ENCODE measurements around the gene POLA1.

Gene POLA1

DNA sequence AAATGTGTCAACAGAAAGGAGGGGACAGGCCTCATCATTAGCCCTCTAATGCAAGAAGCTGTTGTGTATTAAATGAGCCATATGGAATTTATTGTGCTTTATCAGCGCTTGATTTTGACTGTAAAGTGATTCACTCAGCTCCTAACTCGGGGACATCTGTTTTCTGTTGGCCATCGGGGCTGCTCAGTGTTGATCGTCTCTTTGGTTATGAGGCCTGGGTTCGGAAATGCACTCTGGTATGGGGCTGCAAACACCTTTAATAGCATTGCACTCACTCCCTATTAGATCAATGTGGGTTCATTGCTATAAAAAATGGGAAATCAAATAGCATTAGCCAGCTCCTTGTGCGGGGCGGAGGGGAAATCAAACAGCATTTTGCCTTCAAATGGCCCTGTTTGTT is 315.7 kb downstream of the POLA1 start:
- no peak for DNase-seq (ENCODE audit: low spot score)

DNA sequence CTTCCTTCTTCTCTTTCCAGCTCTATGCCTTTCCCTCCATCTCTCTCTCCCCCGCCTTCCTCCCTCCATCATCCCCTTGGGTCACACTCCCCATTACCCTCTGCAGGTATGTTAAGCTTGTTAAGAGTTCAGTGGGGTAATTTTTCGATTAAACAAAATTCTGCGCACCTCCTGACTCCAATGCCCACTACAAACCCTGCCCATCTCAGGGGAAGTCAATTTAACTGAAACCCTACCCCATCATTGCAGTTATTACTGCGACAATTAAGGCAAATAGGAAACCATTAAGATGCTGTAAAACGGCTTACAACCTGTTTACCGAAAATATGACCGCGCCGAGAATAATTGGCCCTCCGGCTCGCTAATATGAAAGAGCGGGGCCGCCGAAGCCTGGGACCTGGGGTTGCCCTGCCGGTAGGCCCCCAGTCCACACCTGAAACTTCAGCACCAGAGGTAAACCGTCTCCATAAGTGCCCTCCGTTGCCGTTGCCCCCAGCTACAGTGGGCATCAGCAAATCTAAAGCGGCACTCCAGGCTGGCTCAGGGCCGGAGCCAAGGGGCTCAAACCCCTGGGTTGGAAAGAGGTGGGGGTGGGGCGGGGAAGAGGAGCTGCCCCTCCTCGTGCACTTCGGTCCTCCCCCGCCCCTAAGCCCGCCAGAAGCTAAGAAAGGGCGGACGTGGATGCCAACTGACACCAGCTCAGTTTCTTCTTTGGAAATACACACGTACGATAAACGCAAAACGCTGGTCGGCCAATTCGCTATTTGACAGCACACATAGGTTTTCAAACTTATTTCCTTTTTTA is 317.3 kb downstream of the POLA1 start:
- DNase-seq (ENCODE audit: low spot score) = no peak

DNA sequence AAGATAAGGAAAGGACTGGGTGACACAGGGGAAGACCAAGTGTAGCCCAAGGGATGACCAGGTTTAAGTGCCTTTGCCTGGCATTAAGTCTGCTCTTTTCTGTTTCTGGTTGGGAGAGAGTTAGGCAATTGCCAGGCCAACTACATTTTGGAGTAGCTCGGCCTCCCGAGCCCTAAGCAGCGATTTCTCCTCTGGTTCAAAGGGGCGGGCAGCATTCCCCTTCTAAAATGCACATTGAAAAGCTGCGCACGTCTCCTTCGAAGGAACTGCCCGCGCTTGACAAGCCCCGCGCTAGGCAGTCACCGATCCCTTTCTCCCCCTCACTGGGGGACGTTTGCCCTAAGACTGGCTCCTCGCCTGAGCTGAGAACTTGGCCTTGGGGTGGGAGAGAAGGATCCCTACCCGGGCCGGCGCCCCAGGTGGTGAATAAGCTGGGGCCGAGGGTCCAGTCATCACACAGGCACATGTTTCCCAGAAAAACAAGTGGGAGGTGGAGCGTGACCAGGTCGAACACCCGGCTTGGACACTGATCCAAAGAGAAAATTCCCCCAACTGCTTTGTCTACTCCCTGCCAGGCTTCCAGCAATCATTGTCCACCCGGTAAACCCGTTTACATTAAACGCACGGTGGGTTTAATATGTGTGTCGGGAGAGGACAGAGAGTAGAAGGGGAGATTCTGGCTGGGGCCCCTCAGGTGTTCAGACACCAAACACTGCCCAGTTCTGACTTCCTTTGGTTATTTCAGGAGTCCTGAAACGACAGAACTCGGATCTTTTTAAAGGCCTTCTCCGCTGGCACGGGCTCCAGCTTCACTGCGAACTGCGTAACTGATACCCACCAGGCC is 318.1 kb downstream of the POLA1 start:
- DNase-seq (ENCODE audit: low spot score) = no peak

DNA sequence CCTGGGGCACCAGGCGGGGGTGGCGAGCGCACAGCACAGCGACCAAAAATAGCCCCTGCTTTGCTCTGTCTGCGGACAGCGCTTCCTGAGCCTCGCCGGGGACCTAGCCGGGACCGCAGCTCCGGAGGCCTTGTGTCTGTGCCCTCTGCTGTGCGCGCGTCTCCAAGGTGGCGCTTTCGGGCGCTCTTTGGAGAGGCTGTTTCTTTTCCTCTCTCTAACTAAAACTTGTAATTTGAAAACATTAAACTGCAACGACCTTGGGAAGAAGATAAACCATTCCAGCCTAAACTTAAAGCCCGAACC is 318.7 kb downstream of the POLA1 start:
- no peak for DNase-seq (ENCODE audit: low spot score)

DNA sequence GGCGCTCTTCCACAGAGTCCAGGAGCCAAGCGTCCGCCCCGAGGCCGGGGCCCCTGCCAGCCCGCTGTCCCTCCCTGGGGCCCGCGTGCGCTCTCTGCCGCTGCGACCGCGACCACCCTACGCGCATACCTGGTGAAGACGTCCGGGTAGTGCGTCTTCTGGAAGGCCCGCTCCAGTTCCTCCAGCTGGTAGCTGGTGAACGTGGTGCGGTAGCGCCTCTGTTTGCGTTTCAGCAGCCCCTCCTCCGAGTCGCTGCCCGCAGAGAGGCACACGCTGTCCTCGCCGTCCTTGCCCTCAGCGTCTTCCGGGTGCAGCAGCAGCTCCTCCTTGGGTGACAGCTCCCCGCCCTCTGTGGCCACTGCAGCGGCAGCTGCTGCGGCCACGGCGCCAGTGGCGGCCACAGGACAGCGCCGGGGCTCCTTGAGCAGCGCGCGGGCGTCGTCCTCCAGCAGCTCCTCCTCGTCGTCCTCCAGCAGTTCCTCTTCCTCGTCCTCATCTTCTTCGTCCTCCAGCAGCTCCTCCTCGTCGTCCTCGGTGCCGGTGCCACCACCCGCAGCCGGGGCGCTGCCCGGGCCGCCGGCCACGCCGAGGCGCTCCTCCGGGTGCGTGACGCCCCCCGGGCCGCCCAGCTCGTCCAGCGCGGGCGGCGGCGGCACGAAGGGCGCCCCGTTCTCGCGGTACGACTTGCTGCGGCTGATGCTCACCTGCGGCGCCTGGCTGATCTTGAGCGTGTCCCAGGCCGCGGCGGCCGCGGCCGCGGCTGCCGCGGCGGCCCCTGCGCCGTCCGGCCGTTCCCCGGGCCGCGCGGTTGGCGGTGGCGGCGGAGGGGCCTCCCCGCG is 319.3 kb downstream of the POLA1 start:
- no peak for DNase-seq (ENCODE audit: low spot score)

DNA sequence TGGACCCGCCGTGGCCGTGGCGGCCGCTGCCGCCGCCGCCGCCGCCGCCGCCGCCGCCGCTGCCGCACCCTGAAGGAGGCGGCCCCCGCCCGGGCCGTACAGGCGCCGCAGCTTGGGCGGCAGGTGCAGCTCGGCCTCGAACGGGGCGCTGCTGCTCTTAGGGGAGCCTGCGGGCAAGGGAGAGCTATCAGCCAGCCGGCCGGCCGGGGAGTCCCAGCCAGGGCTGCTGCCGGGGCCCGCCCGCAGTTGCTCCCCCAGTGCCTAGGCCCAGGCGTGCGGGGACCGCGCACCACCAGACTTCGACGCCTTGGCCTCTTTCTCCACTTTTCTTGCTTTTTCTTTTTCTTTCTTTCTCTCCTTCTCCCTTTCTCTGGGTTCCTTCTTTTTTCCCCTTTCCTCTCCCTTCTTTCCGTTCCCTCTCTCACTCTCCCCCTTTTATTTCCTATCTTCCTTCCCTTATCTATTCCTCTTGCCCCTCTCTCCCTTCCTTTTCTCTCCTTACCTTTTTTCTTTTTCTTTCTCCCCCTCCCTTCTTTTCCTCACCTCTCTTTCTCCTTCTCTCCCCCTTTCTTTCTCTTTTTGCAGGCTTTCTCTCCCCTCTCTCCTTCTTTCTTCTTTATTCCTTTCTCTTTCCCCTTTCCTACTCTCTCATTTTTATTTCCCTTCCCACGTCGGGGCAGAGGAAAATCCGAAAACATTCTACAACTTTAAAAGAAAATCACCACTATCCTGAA is 320.1 kb downstream of the POLA1 start:
- no peak for DNase-seq (ENCODE audit: low spot score)

DNA sequence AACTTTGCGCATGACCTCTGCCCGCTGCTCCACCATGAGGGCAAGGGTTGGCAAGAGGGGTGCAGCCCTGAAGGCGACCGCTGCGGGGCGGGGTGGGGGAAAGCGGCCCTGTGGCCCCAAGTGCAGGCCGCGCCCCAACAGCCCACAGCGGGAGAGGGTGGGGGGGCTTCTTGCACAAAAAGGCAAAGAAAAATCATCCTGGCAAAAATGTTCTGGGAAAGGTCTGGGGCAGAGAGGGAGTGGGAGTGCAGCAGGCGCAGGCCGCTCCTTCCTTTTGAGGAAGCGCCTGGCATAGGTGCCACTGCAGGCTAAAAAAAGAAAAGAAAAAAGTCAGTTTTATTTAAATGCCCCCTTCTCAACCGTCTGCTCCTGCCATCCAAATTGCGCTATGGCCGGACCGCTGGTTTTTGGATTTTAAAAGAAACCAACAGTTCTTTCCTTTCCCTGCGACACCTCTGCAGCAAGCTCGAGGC is 320.7 kb downstream of the POLA1 start:
- DNase-seq (ENCODE audit: low spot score) = no peak

DNA sequence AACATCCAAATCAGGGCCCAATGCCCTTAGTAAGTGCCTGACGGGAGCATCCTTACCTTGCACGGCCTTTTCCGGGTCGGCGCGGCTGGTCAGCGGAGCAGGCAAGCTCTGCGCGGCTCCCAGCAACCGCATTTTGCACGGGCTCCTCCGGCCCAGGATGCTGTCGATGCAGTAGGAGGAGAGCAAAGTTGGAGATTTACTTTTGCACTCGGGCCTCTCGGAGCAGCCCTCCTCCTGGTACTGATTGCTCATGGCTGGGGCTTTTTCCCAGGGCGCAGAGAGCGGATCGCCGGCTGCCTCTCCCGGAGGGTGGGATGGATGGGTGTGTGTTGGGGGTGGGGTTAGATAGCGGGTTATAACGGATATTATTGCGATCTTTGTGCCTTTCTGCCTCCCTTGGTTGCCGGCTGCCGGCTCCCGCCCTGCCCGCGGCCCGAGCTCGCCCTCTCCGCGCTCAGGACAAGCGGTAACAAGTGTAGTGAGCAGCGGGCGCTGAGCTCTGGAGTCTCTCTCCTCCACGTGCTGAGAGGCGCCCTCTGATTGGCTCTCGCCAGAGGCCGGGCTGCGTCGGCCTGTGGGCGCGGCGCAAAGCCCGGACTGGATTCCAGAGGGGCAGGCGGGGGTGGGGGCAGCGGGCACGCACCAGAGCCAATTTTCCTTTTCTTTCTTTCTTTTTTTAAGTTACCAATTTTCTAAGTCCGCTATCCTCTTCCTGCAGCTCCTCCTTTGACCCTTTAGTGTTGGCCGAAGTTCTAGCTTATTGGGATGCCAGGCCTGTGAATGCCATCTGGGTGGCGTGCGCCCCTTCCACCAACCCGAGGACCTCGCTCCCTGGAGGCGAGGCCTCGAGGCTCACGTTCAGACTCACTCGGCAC is 322.0 kb downstream of the POLA1 start, which contains the start of gene ARX:
TSS of gene ARX (minus strand) at position 480 of the 875 bp plus-strand sequence. CDS start at position 252, 228 bp downstream.
- peak; percentile 65 for DNase-seq (ENCODE audit: low spot score)

DNA sequence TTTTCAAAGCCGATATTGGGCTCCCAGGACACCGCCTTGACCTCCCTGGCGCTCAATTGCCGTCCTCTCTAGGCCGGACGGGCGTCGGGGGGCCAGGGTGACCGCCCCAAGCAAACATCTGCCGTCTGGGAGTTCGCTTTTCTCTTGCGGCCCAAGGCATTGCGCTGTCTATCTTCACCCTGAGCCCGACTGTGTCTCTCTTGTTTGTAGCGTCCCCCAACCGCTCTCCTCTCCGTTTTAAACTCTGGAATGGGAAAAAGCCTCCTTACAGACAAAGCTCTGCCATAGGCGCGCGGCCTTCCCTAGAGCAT is 322.6 kb downstream of the POLA1 start:
- DNase-seq (ENCODE audit: low spot score) = no peak

DNA sequence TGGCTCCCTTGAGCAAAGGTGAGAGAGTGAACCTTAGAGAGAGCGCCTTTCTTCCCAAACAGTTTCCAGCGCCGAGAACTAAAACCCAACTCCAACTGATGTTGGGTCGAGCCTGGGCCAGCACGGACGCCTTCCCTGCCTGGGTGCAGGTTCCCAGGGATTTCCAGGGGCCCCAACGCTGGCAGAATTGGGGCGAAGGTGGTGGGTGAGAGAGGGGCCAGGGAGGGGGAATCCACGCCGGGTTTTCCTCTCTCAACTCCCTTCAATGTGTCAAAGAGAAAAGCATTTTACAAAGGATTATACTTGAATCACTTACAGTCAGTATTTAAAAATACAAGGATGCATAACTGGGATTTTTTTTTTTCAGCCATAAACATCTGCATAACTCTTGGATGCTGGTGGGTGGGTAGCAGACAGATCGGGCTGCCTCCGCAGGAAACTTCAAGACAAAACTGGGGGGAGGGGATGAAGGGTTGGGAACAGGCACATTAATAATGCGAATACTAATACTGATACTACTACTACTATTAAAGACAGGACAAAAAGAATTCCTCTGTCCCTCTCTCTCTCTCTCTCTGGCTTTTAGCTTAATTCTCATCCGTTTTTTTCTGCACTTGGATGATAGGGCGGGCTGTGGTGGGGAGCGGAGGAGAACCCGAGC is 323.4 kb downstream of the POLA1 start:
- DNase-seq (ENCODE audit: low spot score) = no peak

DNA sequence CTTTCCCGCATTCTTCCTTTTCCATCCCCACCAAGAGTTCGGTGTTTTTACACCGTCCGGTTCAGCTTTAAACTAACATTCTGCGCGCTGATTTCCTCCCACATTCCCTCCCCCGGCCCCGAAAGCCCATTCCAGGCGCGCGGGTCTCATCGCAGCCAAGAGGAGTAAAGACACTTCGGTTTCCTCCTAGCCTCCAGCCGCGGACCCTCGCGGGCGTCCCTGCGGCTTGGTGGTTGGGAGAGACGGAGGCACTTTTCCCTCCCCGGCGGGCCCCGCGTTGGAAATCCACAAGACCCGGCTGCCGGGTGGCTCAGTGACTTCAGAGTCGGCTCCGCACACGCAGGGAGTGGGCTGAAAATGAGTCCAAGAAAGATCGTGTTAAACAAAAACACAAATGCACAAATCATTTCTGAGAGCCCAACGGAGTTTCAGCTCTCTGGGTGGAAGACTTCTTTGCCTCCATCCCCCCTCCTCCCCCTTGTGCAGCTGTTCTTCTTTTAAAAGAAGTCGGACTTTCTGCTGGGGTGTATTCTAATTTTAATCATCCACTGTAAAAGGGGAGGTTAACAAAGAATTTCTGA is 324.0 kb downstream of the POLA1 start:
- DNase-seq (ENCODE audit: low spot score) = no peak

DNA sequence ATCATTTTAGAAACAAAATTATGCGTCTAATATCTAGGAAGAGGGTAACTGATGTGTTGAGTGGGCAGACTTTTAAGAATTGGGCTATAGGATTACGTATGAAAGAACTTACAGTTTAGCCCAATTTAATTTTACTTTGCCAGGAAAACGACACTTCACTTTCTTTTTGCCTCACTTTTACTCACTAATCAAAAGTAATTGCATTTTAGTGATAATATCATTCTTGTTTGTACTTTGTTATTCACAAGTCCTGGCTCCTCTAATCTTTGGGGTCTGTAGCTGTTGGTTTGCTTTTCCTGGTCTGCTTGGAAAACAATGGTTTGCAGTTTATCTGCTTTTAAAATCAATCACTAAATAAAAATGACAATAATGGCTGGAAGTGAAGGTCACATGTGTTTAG is 325.0 kb downstream of the POLA1 start:
- no peak for DNase-seq (ENCODE audit: low spot score)

DNA sequence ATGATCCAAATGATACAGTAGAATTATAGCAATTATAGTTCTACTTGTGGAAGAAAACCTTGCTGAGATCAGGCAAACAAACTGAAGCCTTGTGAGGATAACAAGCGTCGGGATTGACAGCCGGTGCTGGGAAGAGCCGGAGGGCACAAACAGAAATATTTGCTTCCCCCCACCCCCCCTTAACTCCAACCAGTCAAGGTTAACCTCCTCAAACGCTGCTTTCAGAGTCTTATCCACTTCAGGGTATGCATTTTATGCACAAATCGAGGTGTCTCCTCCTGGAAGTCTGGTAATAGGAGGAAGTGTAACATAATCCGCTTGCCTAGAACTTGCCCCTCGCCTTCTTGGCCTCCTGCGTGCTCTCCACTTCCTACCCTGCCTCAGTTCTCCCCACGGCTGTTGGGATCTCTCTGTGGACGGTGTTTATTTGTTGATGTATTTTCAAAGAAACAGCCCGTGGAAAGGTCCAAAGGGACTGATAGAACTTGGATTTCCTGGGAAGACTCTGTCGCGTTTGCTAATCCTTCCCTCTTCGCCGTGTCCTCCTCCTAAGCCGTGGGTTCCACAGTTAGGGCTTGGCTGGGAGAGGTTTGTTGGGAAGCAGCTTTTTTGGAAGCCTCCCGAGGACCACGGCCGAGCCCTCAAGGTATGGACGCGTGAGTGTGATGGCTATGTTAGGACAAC is 326.1 kb downstream of the POLA1 start:
- DNase-seq (ENCODE audit: low spot score) = no peak

DNA sequence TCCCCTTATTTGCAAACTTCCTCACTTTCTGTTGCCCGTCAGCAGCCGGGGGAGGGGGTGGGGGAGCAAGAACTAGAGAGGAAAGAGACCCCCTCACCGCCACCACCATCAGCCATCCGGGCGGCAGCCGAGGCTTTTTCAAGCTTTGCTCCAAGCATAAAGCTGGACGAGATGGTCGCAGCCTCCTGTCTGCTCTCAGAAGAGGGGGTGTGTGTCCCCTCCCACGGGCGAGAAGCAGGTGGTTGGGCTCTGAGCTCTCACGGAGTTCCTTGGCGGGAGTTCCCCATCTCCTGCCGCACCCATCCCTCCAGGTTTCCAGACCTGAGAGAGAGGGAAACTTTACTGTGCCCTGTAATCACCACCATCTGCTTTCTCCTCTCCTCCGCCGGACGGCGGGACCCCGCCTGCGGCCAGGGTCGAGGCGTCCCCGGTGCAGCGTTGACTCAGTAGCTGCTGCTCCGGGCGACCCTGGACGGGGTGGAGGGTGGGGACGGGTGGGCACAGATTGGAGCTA is 326.7 kb downstream of the POLA1 start:
- DNase-seq (ENCODE audit: low spot score) = no peak

DNA sequence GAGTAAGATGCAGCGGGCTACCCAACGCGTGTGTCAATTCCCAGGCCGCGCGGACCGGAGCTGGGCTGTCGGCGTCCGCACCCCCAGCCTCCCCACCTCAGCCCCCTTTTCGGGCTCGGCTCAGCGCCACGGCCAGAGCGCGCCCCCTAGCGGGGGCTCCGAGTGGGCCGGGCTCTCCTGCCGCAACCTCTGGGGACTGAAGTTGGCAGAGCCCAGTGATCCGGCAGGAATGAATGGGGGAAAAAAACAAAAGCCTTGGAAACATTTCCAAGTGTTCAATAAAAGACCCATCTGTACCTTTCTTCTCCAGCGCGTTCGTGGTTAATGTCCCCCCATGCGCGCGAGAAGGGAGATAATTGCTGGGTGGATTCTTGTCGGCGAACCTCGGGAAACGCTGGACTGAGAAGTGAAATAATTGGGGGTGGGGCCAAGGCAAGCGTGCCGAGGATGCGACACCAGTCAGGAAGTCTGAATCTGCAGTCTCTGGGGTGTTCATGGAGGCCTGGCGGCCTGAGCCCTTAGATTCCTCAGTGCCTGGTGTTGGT is 327.3 kb downstream of the POLA1 start:
- DNase-seq (ENCODE audit: low spot score) = no peak

DNA sequence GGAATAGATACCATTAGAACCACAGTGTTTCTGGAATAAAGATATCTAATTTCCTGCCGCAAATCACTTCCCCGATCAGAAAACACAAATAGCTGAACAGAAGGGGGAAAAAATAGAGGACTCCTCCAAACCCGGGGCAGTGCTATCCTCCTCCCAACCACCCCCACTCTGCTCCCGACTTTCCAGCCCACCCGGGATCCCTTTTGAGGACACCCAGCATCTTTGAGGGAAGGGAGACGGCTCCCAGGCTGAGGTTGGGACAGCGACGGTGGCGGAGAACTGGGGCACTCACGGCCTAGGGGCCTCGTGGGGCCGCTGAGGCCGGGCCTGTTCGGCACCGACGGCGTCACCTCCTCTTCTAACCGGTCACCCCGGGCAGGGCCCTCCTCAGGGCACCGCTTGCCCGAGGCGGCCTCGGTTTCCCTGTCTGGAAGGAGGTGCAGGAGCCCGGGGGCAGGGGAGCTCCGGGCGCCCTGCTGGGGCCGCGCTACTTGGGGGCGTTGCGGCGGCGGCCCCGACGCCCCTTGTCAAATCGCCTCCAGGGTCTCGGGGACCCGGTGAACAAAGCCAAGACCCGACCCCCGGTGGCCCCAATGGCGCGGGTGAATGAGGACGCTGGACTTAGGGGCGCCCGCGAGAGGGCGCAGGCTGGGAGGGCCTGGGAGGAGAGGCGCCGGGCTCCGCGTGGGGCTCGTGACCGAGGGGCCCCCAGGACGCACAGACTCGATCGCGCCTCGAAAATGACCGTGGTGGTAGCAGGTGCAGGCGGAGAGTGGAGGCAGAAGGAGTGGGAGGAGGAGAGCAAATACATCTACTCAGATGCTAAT is 329.0 kb downstream of the POLA1 start:
- DNase-seq (ENCODE audit: low spot score) = no peak

DNA sequence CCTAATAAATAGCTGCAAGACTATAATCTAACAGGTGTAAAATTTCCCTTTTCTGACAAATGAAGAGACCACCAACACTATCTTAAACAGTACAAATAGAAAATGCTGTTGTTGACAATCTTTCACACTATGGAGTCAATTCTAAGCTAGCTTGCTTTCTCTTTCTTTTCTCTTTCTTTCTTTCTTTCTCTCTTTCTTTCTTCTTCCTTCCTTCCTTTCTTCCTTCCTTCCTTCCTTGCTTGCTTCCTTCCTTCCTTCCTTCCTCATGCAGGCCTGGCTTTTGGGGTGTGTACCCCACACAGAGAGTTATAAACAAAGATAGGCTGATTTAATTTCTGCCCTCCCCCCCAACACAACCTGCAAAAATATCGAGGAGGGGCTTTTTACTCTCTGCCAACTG is 330.2 kb downstream of the POLA1 start:
- no peak for DNase-seq (ENCODE audit: low spot score)

DNA sequence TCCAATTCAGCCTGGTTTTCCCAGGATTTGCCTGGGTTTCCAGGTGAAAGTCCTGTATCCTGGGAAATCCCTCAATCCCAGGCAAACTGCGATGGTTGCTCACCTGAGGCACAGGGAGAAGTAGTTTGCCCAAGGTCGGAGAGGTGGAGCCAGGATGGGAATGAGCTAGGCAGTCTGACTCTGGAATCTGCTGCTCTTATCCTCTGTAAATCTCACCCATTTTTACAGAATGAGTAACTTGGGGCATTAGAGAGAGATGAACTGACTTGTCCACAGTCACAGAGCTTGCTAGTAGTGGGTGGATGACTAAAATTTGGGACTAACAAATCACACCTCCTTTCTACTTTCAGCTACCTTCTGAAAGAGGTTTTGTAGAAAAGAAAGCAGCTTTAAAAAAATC is 331.9 kb downstream of the POLA1 start:
- no peak for DNase-seq (ENCODE audit: low spot score)
